HG03175 (cell line): ENCODE data around the gene TEX101.
"Not testable (repeated sequence)": the region's sequence is repeated elsewhere in the genome, so short reads cannot be mapped to it uniquely, and the experiment has no call there.

ENCODE experiments used
- ATAC-seq: cut with Tn5 transposase; IDR thresholded peaks from one replicate; pipeline ENCODE4 v1.9.1; 2021; ENCODE audit warnings: mild to moderate bottlenecking, moderate library complexity; ENCODE audit not compliant: unreplicated experiment

Gene TEX101

GRCh38 chr19:43416951-43417623, 2.4 kb downstream of the TEX101 start:
- no peak for ATAC-seq

GRCh38 chr19:43420954-43421353, 6.3 kb downstream of the TEX101 start:
- ATAC-seq = no peak

- ATAC-seq = no peak
These were observed 7.5 kb downstream of the TEX101 start for GRCh38 chr19:43422000-43422688.

GRCh38 chr19:43422689-43423066, 8.0 kb downstream of the TEX101 start:
- ATAC-seq = no peak

GRCh38 chr19:43423779-43424178, 9.1 kb downstream of the TEX101 start:
- ATAC-seq = no peak

GRCh38 chr19:43425567-43426392, 11.1 kb downstream of the TEX101 start:
- ATAC-seq = no peak

GRCh38 chr19:43429395-43429794, 14.7 kb downstream of the TEX101 start:
- ATAC-seq = no peak

GRCh38 chr19:43430142-43430710, 15.5 kb downstream of the TEX101 start:
- peak; percentile 50 for ATAC-seq

GRCh38 chr19:43430976-43431375, 16.3 kb downstream of the TEX101 start:
- no peak for ATAC-seq

GRCh38 chr19:43433358-43433673, 18.6 kb downstream of the TEX101 start:
- ATAC-seq = no peak

GRCh38 chr19:43433689-43434088, 19.0 kb downstream of the TEX101 start:
- no peak for ATAC-seq

- no peak for ATAC-seq
These were observed 21.1 kb downstream of the TEX101 start for GRCh38 chr19:43435775-43436174.

GRCh38 chr19:43437284-43437683, 22.6 kb downstream of the TEX101 start:
- not testable (repeated sequence) for ATAC-seq

- no peak for ATAC-seq
These were observed 23.0 kb downstream of the TEX101 start for GRCh38 chr19:43437712-43438111.

GRCh38 chr19:43438291-43439031, 23.8 kb downstream of the TEX101 start:
- no peak for ATAC-seq

- no peak for ATAC-seq
These were observed 24.5 kb downstream of the TEX101 start for GRCh38 chr19:43439032-43439708.

GRCh38 chr19:43439709-43440063, 25.0 kb downstream of the TEX101 start:
- no peak for ATAC-seq

GRCh38 chr19:43441716-43442115, 27.0 kb downstream of the TEX101 start:
- ATAC-seq = no peak

- ATAC-seq = not testable (repeated sequence)
These were observed 29.4 kb downstream of the TEX101 start for GRCh38 chr19:43444091-43444490.

GRCh38 chr19:43444531-43445287, 30.0 kb downstream of the TEX101 start:
- no peak for ATAC-seq
